GM12878 (cell line): ENCODE data around the gene ZBTB37. TPM values are rescaled to one million over a fixed set of nuclear protein-coding genes. Genes with fewer than 3 reads are reported as not detected.

Experiments used
- ATAC-seq: fragments of 200-7000 bp; cut with Tn5 transposase; 3 replicates; pipeline ENCODE4 v1.9.1; 2020; ENCODE audit warnings: mild to moderate bottlenecking, moderate library complexity
- BruUV-seq: library from RNA; stranded (reverse); fragments of 400-500 nt; replicated peaks from 2 replicates; lab custom pipeline; 2021; lab: Mats Ljungman, UMichigan
- CTCF ChIA-PET: fragments of 300-600 bp; sonication (Branson Sonifier 250); formaldehyde crosslinking; extraction: SDS; loops from one replicate; lab custom pipeline; 2021; ENCODE audit warnings: inconsistent platforms; lab: Yijun Ruan, JAX
- POLR2A ChIA-PET: fragments of 350-600 bp; formaldehyde crosslinking; extraction: SDS; loops from one replicate; lab custom pipeline; 2021; ENCODE audit warnings: inconsistent platforms; lab: Charles Lee
- RAD21 ChIA-PET: fragments of 300-600 bp; sonication (Branson Sonifier 250); formaldehyde crosslinking; loops from one replicate; lab custom pipeline; 2023; ENCODE audit warnings: antibody characterized with exemption; ENCODE audit not compliant: unreplicated experiment; lab: Charles Lee
- SMC1A ChIA-PET: fragments of 300-600 bp; sonication (Branson Sonifier 250); formaldehyde crosslinking; loops from one replicate; lab custom pipeline; 2023; ENCODE audit not compliant: unreplicated experiment, uncharacterized antibody; lab: Charles Lee
- DNase-seq: peaks from one replicate; pipeline ENCODE4 v3.0.0-alpha.2; 2011; ENCODE audit warnings: low read depth, low spot score
- FAIRE-seq: peaks from 3 replicates; lab custom pipeline; 2011; peaks lifted over from hg19 to GRCh38; lab: Jason Lieb, UNC
- H2AFZ ChIP-seq: 2 replicates; pipeline ENCODE4 v1.6.0; 2011; ENCODE audit warnings: low read depth, low read length, control low read depth; ENCODE audit not compliant: control insufficient read depth
- H3K27ac ChIP-seq: 2 replicates; pipeline ENCODE4 v1.5.1; 2011; ENCODE audit warnings: control low read depth; ENCODE audit not compliant: control insufficient read depth, insufficient read depth
- H3K27me3 ChIP-seq, 2 experiments: replicated peaks in 1 of 2; 2 replicates each; pipeline versions ENCODE4 v1.6.0 to v1.6.1; 2011; ENCODE audit warnings: low read length in 1 of 2; ENCODE audit not compliant: control insufficient read depth in 2 of 2, insufficient read depth in 2 of 2
- H3K36me3 ChIP-seq, 2 experiments: 2 replicates each; pipeline ENCODE4 v1.5.1; 2011; ENCODE audit warnings: low read length in 1 of 2; ENCODE audit not compliant: control insufficient read depth in 2 of 2, insufficient read depth in 2 of 2
- H3K4me1 ChIP-seq: 2 replicates; pipeline ENCODE4 v1.6.1; 2011; ENCODE audit warnings: mild to moderate bottlenecking, low read length, moderate library complexity, mixed read lengths; ENCODE audit not compliant: control insufficient read depth, insufficient read depth
- H3K4me2 ChIP-seq: 2 replicates; pipeline ENCODE4 v1.6.0; 2011; ENCODE audit warnings: control low read depth; ENCODE audit not compliant: control insufficient read depth, insufficient read depth
- H3K4me3 ChIP-seq: fragments of 200-600 bp; sonication (generic); 2 replicates; pipeline ENCODE4 v1.5.1; 2016
- H3K79me2 ChIP-seq: 2 replicates; pipeline ENCODE4 v1.6.0; 2011; ENCODE audit warnings: low read length; ENCODE audit not compliant: control insufficient read depth, insufficient read depth
- H3K9ac ChIP-seq: 2 replicates; pipeline ENCODE4 v1.8.0; 2011; ENCODE audit warnings: low read length, control low read depth, mixed read lengths; ENCODE audit not compliant: control insufficient read depth, insufficient read depth
- H3K9me3 ChIP-seq: replicated peaks from 3 replicates; pipeline ENCODE4 v1.5.1; 2011; ENCODE audit warnings: mild to moderate bottlenecking, low read length; ENCODE audit not compliant: control insufficient read depth, insufficient read depth
- H4K20me1 ChIP-seq: 2 replicates; pipeline ENCODE4 v1.6.0; 2011; ENCODE audit not compliant: control insufficient read depth, insufficient read depth
- ATF2 ChIP-seq: IDR thresholded peaks from 2 replicates; pipeline ENCODE4 v1.6.1; 2012; ENCODE audit warnings: low read length, inconsistent platforms
- BCL3 ChIP-seq: IDR thresholded peaks from 2 replicates; pipeline ENCODE4 v1.6.1; 2011; ENCODE audit warnings: borderline replicate concordance, low read depth, mild to moderate bottlenecking, moderate library complexity, low read length; ENCODE audit not compliant: insufficient read depth, poor library complexity, severe bottlenecking
- EP300 ChIP-seq, 2 experiments: fragments of 150-350 bp in 1 of 2; IDR thresholded peaks; 2 replicates each; pipeline ENCODE4 v1.6.1; 2011 to 2012; ENCODE audit warnings: low read depth in 2 of 2, low read length in 2 of 2, borderline replicate concordance in 1 of 2, improper control_type of control experiment in 1 of 2, inconsistent platforms in 1 of 2; ENCODE audit not compliant: control insufficient read depth in 1 of 2
- MLLT1 ChIP-seq: fragments of 450-650 bp; IDR thresholded peaks from 2 replicates; pipeline ENCODE4 v1.6.1; 2016; ENCODE audit warnings: mild to moderate bottlenecking
- PAX5 ChIP-seq: IDR thresholded peaks from 2 replicates; pipeline ENCODE4 v1.6.1; 2011; ENCODE audit warnings: low read depth, low read length, borderline replicate concordance
- PAX8 ChIP-seq: fragments of 450-650 bp; IDR thresholded peaks from 2 replicates; pipeline ENCODE4 v1.6.1; 2017; ENCODE audit warnings: mild to moderate bottlenecking, moderate library complexity
- POU2F2 ChIP-seq: IDR thresholded peaks from 3 replicates; pipeline ENCODE4 v1.6.1; 2011; ENCODE audit warnings: low read depth, mild to moderate bottlenecking, low read length, borderline replicate concordance
- TAF1 ChIP-seq: IDR thresholded peaks from 2 replicates; pipeline ENCODE4 v1.6.1; 2011; ENCODE audit warnings: mild to moderate bottlenecking, low read depth, low read length, borderline replicate concordance
- ZBTB4 ChIP-seq: fragments of 450-650 bp; formaldehyde crosslinking; IDR thresholded peaks from 2 replicates; pipeline ENCODE4 v1.4.0; 2022; ENCODE audit warnings: mild to moderate bottlenecking, moderate library complexity
- ZNF217 ChIP-seq: fragments of 450-650 bp; IDR thresholded peaks from 2 replicates; pipeline ENCODE4 v1.6.1; 2017; ENCODE audit warnings: antibody characterized with exemption, mild to moderate bottlenecking
- WGBS: methylation state at CpG from one replicate; pipeline ENCODE4 v1.1.6; 2016; ENCODE audit warnings: low lambda C conversion rate; ENCODE audit not compliant: insufficient replicate concordance, insufficient coverage; ENCODE audit errors: missing lambda C conversion rate; 5-methylcytosine and 5-hydroxymethylcytosine counted together
- in situ Hi-C: fragments of 300-500 bp; cut with MboI; formaldehyde crosslinking; loops from 9 replicates; pipeline ENCODE4 v1.14.3; 2018; ENCODE audit warnings: mixed read lengths
- intact Hi-C: fragments of 100-400 bp; cut with micrococcal nuclease; formaldehyde crosslinking; loops from one replicate; pipeline ENCODE4 v1.14.2; 2022; ENCODE audit not compliant: unreplicated experiment
- polyA plus RNA-seq, 11 experiments: library from polyadenylated mRNA; depleted of rRNA in 4 of 11; unstranded in 6 of 11; stranded (reverse) in 5 of 11; fragments of >200 nt; fragmentation: Nextera tagmentation in 4 of 11; fragmentation: Illumina TruSeq in 1 of 11; extraction: Ambion mirVana in 4 of 11; extraction: Trizol in 1 of 11; gene quantifications; 1 replicate in 1 of 11; 2 replicates in 10 of 11; pipeline versions ENCODE4 v1.2.1 to v1.2.3, GENCODE V29; 2011 to 2016; ENCODE audit warnings: inconsistent platforms in 2 of 11, missing spikeins in 2 of 11, low read depth in 1 of 11
- total RNA-seq, 4 experiments: library from RNA; depleted of rRNA in 3 of 4; stranded (reverse); fragments of >200 nt in 3 of 4; fragmentation: Illumina TruSeq in 1 of 4; extraction: Trizol in 1 of 4; gene quantifications; 2 replicates each; pipeline versions ENCODE4 v1.2.1 to v1.2.3, GENCODE V29; 2013 to 2021

The ZBTB37 gene
- total and polyA plus RNA-seq, 10 of the 15 experiments (the other 5 are each of a cell fraction or from before 2014, with no cell fraction given), result 0.16 to 5.7 (median 1.9) TPM

GRCh38 chr1:173818459-173818858, 49.7 kb upstream of the ZBTB37 start (continued):
- TF ChIP-seq PAX5 (no peak), ATF2 (no peak), EP300 (IDR thresholded peaks at IDR 0.05; ENCODE audit: borderline replicate concordance in 1 of 2, control insufficient read depth in 1 of 2, low read depth in 2 of 2, low read length in 2 of 2) (no peak), POU2F2 (no peak), ZBTB4 (CRISPR knock-in tag) (no peak), ZNF217 (no peak)

GRCh38 chr1:173821680-173822079, 46.5 kb upstream of the ZBTB37 start:
- no peak overlapping the region for H3K27ac ChIP-seq
- H3K36me3 ChIP-seq, result peaks cover 0 to 2% of the 10 kb centered on the region in 2 experiments
- in situ Hi-C loops (loop anchor here (5.0 to 10.0 kb wide), 2 partner anchors 389 to 1077 kb away; no protein-coding TSS in a partner anchor), intact Hi-C loops (loop anchor here (10.0 kb wide), 2 partner anchors 617 to 1173 kb away; partner anchors contain the start of genes CACYBP and TNFSF4)
- DNase-seq, result no peak
- no peaks in the 10 kb centered on the region; the same call in 2 of the 3 replicates for H3K9me3 ChIP-seq
- ChIA-PET POLR2A (interaction anchor here (1.7 kb wide), 1 partner anchor 46 kb away, joined by 5 read pairs; the partner anchor contains the start of genes GAS5 and ZBTB37), SMC1A (interaction anchor here (0.9 to 1.3 kb wide), 4 partner anchors 15 to 1078 kb away, joined by 3 to 4 read pairs (median 3); no protein-coding TSS in a partner anchor), CTCF (interaction anchor here (1.0 to 1.7 kb wide), 2 partner anchors 17 to 104 kb away, joined by 3 to 4 read pairs; no protein-coding TSS in a partner anchor), RAD21 (interaction anchor here (0.7 kb wide), 1 partner anchor 131 kb away, joined by 3 read pairs; no protein-coding TSS in a partner anchor)
- H3K4me2 ChIP-seq, result peak overlapping the region; percentile 30
- no peak for ATAC-seq
- H3K79me2 ChIP-seq, result peaks cover 58% of the 10 kb centered on the region
- H2AFZ ChIP-seq, result no peak overlapping the region
- H4K20me1 ChIP-seq, result no peaks in the 10 kb centered on the region
- FAIRE-seq, result no peak
- H3K27me3 ChIP-seq, result no peaks in the 10 kb centered on the region
- 100% methylated on average over 4 of the region's 4 CpGs for WGBS
- no peaks in the 10 kb centered on the region for H3K4me1 ChIP-seq
- H3K9ac ChIP-seq, result no peak overlapping the region
- BruUV-seq, result no TSS peak
- peak overlapping the region; percentile 92; the same call in 1 of the 2 replicates for H3K4me3 ChIP-seq
- TF ChIP-seq TAF1 (no peak), BCL3 (no peak), PAX8 (no peak), MLLT1 (no peak)
